ENCODE data around the gene MCCC2.
"Not testable (repeated sequence)": the region's sequence is repeated elsewhere in the genome, so short reads cannot be mapped to it uniquely, and the experiment has no call there.

Gene MCCC2

GRCh38 chr5:71600783-71601182, 13.6 kb downstream of the MCCC2 start:
- no peak for DNase-seq

- peak; percentile 89 for DNase-seq
These were observed 14.3 kb downstream of the MCCC2 start for GRCh38 chr5:71601222-71602026.

- not testable (repeated sequence) for DNase-seq
These were observed 22.8 kb downstream of the MCCC2 start for GRCh38 chr5:71609916-71610315.

- DNase-seq: no peak
These were observed 28.7 kb downstream of the MCCC2 start for GRCh38 chr5:71615809-71616208.

GRCh38 chr5:71620630-71621029, 33.5 kb downstream of the MCCC2 start:
- DNase-seq: no peak

- DNase-seq: no peak
These were observed 34.1 kb downstream of the MCCC2 start for GRCh38 chr5:71621268-71621667.

- DNase-seq: no peak
These were observed 34.6 kb downstream of the MCCC2 start for GRCh38 chr5:71621741-71622140.

- no peak for DNase-seq
These were observed 36.2 kb downstream of the MCCC2 start for GRCh38 chr5:71623221-71623794.

- no peak for DNase-seq
These were observed 42.8 kb downstream of the MCCC2 start for GRCh38 chr5:71629950-71630349.

GRCh38 chr5:71631070-71631469, 43.9 kb downstream of the MCCC2 start:
- no peak for DNase-seq

GRCh38 chr5:71632168-71632567, 45.0 kb downstream of the MCCC2 start:
- no peak for DNase-seq

GRCh38 chr5:71633255-71634155, 46.4 kb downstream of the MCCC2 start:
- no peak for DNase-seq

GRCh38 chr5:71637133-71637532, 50.0 kb downstream of the MCCC2 start:
- DNase-seq: no peak

- DNase-seq: no peak
These were observed 53.3 kb downstream of the MCCC2 start for GRCh38 chr5:71640408-71640807.

GRCh38 chr5:71645030-71645429, 57.9 kb downstream of the MCCC2 start:
- DNase-seq: no peak

GRCh38 chr5:71650940-71651339, 63.8 kb downstream of the MCCC2 start:
- DNase-seq: not testable (repeated sequence)

GRCh38 chr5:71651579-71651978, 64.4 kb downstream of the MCCC2 start:
- DNase-seq: peak; percentile 72

GRCh38 chr5:71652349-71652748, 65.2 kb downstream of the MCCC2 start:
- DNase-seq: no peak

- DNase-seq: no peak
These were observed 65.8 kb downstream of the MCCC2 start for GRCh38 chr5:71652803-71653543.

GRCh38 chr5:71658916-71659662, 71.9 kb downstream of the MCCC2 start:
- DNase-seq: no peak

GRCh38 chr5:71662381-71662780, 75.2 kb downstream of the MCCC2 start:
- no peak for DNase-seq

Measured in activated effector memory CD4-positive, alpha-beta T cell treated with anti-CD3 and anti-CD28 coated beads, Interleukin-2, amount 50 U/mL, for 16 hours (primary cell).